Measurements from ENCODE around the gene TSPAN3. TPM values are rescaled to one million over a fixed set of nuclear protein-coding genes. Genes with fewer than 3 reads are reported as not detected.

TSPAN3 gene
- total RNA-seq, 2 experiments from 2014 or later = 14.7 to 15.5 TPM

DNA sequence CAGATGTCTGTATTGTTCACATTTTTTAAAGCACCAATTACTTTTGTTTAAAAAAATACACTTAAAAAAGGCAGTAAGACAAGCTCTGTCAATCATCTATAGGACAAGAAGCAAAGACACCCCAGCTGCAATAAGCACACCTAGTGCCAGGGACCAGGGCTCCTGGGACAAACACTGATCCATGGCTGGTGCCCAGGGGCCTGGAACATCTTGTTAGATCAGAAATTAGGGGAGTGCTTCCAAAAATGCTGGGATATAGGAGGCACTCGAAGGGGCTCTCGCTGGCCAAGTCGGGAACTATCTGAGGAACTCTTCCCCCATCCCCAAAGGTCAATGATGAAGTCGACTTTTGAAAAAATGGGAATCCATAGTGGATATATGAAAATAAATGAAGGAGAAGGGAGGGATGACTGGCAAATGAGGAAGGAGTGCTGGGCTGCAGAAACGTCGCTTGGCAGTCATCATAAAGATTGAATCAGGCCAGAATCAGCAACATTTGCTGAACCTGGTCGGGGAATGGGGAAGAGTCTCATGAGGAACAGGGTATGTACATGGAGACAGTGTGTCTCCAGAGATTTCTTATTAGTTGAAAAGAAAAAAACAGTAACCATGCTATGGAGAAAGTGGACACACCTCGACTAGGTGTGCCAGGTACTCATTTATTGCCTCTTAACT lies 28.5 kb downstream of the TSPAN3 start:
- Histone ChIP-seq H3K4me3 (ENCODE audit: low read length) (no peak overlapping the region), H3K27ac (ENCODE audit: low read depth in 1 of 2, low read length in 2 of 2) (no peak overlapping the region), H3K36me3 (ENCODE audit: insufficient read depth, low read length) (peaks cover 22% of the 10 kb centered on the region), H3K27me3 (ENCODE audit: control insufficient read depth in 1 of 2, insufficient read depth in 2 of 2, low read length in 2 of 2) (no peaks in the 10 kb centered on the region), H3K9me3 (ENCODE audit: control insufficient read depth in 1 of 2, insufficient read depth in 1 of 2, low read length in 2 of 2) (peaks cover 0 to 41% of the 10 kb centered on the region in 2 experiments), H3K4me1 (ENCODE audit: insufficient read depth, low read length) (no peaks in the 10 kb centered on the region)
- no peaks in the 10 kb centered on the region for H3K9me3 Mint-ChIP-seq
- H3K4me1 Mint-ChIP-seq (ENCODE audit: low read depth) = peaks cover 8% of the 10 kb centered on the region
- TF ChIP-seq, protein P1, sequence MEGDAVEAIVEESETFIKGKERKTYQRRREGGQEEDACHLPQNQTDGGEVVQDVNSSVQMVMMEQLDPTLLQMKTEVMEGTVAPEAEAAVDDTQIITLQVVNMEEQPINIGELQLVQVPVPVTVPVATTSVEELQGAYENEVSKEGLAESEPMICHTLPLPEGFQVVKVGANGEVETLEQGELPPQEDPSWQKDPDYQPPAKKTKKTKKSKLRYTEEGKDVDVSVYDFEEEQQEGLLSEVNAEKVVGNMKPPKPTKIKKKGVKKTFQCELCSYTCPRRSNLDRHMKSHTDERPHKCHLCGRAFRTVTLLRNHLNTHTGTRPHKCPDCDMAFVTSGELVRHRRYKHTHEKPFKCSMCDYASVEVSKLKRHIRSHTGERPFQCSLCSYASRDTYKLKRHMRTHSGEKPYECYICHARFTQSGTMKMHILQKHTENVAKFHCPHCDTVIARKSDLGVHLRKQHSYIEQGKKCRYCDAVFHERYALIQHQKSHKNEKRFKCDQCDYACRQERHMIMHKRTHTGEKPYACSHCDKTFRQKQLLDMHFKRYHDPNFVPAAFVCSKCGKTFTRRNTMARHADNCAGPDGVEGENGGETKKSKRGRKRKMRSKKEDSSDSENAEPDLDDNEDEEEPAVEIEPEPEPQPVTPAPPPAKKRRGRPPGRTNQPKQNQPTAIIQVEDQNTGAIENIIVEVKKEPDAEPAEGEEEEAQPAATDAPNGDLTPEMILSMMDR (IDR thresholded peaks at IDR 0.05) = no peak
- ChIA-PET CTCF (no interaction called here), POLR2A (interaction anchor here (0.8 kb wide), 1 partner anchor 137 kb away, joined by 3 read pairs; the partner anchor contains the start of gene SCAPER)
- no peak overlapping the region for H3K4me3 Mint-ChIP-seq
- peaks cover 56% of the 10 kb centered on the region for H3K36me3 Mint-ChIP-seq (ENCODE audit: low read depth)
- no peaks in the 10 kb centered on the region for H3K27me3 Mint-ChIP-seq
- intact Hi-C loops (cut with DNase I, micrococcal nuclease) = no loop called here
- no peak overlapping the region for H3K27ac Mint-ChIP-seq
- no peak for ATAC-seq (ENCODE audit: poor library complexity)
- no peak for DNase-seq

DNA sequence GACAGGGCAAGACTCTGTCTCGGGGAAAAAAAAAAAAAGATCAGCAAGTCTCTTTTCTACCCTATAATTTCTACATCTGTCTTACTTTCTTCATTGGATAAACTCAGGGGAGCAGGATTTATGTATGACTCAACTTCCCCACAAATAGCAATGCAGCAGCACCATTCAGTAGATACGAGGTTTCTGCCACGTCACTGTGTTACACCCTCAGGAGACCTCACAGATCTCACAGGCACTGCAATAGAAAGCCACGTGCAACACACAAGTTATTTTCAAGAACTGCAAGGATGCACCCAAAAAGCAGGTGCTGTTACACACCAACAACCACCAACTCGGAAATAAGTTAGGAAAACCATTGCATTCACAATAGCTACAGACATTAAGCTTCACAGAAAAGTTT lies 30.2 kb downstream of the TSPAN3 start:
- peaks cover 59% of the 10 kb centered on the region for H3K36me3 Mint-ChIP-seq (ENCODE audit: low read depth)
- POLR2A ChIA-PET = interaction anchor here (0.6 to 2.2 kb wide), 5 partner anchors 14 to 374 kb away, joined by 3 to 7 read pairs (median 3); partner anchors contain the start of genes PSTPIP1 and TSPAN3
- no peak overlapping the region for H3K4me3 Mint-ChIP-seq
- H3K27ac Mint-ChIP-seq = peak overlapping the region; percentile 73
- Histone ChIP-seq H3K27ac (ENCODE audit: low read depth in 1 of 2, low read length in 2 of 2) (no peak overlapping the region), H3K9me3 (ENCODE audit: control insufficient read depth in 1 of 2, insufficient read depth in 1 of 2, low read length in 2 of 2) (peaks cover 0 to 55% of the 10 kb centered on the region in 2 experiments), H3K4me3 (ENCODE audit: low read length) (no peak overlapping the region), H3K4me1 (ENCODE audit: insufficient read depth, low read length) (no peaks in the 10 kb centered on the region), H3K27me3 (ENCODE audit: control insufficient read depth in 1 of 2, insufficient read depth in 2 of 2, low read length in 2 of 2) (no peaks in the 10 kb centered on the region), H3K36me3 (ENCODE audit: insufficient read depth, low read length) (peaks cover 32% of the 10 kb centered on the region)
- intact Hi-C loops (cut with DNase I, micrococcal nuclease) = no loop called here
- CTCF ChIA-PET = no interaction called here
- no peaks in the 10 kb centered on the region for H3K27me3 Mint-ChIP-seq
- ATAC-seq (ENCODE audit: poor library complexity) (no peak), DNase-seq (peak in 1 of 14 experiments; percentile 3)
- no peaks in the 10 kb centered on the region for H3K9me3 Mint-ChIP-seq
- peaks cover 8% of the 10 kb centered on the region for H3K4me1 Mint-ChIP-seq (ENCODE audit: low read depth)
- TF ChIP-seq, protein P1 (IDR thresholded peaks at IDR 0.05) = no peak

DNA sequence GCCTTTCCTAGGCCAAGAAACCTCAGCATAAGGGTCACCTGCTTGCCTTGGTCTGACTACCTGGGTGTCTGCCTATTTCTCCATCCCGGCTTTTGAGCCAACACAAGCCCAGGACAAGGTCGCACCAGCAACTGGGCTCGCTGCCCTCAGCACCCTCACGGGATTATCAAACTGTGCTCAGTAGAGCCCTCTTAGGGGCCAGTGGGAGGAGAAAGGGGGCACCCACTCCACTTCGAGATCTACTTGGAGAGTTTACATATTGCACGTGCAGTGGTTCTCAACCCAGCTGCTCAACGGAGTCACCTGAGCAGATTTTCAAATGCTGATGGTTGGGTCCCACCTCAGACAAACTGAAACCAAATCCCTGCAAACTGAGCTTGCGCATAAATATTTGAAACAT lies 31.1 kb downstream of the TSPAN3 start:
- DNase-seq (peak in 1 of 14 experiments; percentile 0), ATAC-seq (ENCODE audit: poor library complexity) (no peak)
- Histone ChIP-seq H3K36me3 (ENCODE audit: insufficient read depth, low read length) (peaks cover 35% of the 10 kb centered on the region), H3K4me3 (ENCODE audit: low read length) (no peak overlapping the region), H3K27me3 (ENCODE audit: control insufficient read depth in 1 of 2, insufficient read depth in 2 of 2, low read length in 2 of 2) (no peaks in the 10 kb centered on the region), H3K27ac (ENCODE audit: low read depth in 1 of 2, low read length in 2 of 2) (no peak overlapping the region), H3K9me3 (ENCODE audit: control insufficient read depth in 1 of 2, insufficient read depth in 1 of 2, low read length in 2 of 2) (peaks cover 0 to 55% of the 10 kb centered on the region in 2 experiments), H3K4me1 (ENCODE audit: insufficient read depth, low read length) (no peaks in the 10 kb centered on the region)
- intact Hi-C loops (cut with DNase I, micrococcal nuclease) = loop anchor here in 1 of 2 experiments (2.0 kb wide), 1 partner anchor 29 kb away; no protein-coding TSS in a partner anchor
- H3K4me3 Mint-ChIP-seq = no peak overlapping the region
- H3K36me3 Mint-ChIP-seq (ENCODE audit: low read depth) = peaks cover 59% of the 10 kb centered on the region
- ChIA-PET POLR2A (interaction anchor here (0.6 to 2.2 kb wide), 4 partner anchors 14 to 44 kb away, joined by 3 to 7 read pairs (median 5); partner anchors contain the start of genes PSTPIP1 and TSPAN3), CTCF (no interaction called here)
- H3K27ac Mint-ChIP-seq = peak overlapping the region; percentile 76
- peaks cover 8% of the 10 kb centered on the region for H3K4me1 Mint-ChIP-seq (ENCODE audit: low read depth)
- no peaks in the 10 kb centered on the region for H3K9me3 Mint-ChIP-seq
- no peaks in the 10 kb centered on the region for H3K27me3 Mint-ChIP-seq
- TF ChIP-seq, protein P1 (IDR thresholded peaks at IDR 0.05) = no peak
